K562 (cell line): ENCODE data around the gene TXNDC8. TPM values are rescaled to one million over a fixed set of nuclear protein-coding genes. Genes with fewer than 3 reads are reported as not detected.

Experiments used
- ATAC-seq: fragments of 200-7000 bp; cut with Tn5 transposase; 3 replicates; pipeline ENCODE4 v1.9.1; 2020; ENCODE audit warnings: moderate library complexity
- BruUV-seq: library from RNA; stranded (reverse); fragments of 400-500 nt; replicated peaks from 2 replicates; lab custom pipeline; 2021; lab: Mats Ljungman, UMichigan
- CTCF ChIA-PET: fragments of 300-600 bp; formaldehyde crosslinking; extraction: SDS; loops from one replicate; lab custom pipeline; 2021; ENCODE audit warnings: low intra/inter-chr PET ratio; lab: Yijun Ruan, JAX
- POLR2A ChIA-PET: fragments of 300-600, 350-650 bp; sonication (Branson Sonifier 250); formaldehyde crosslinking; extraction: SDS; loops from one replicate; lab custom pipeline; 2021; ENCODE audit warnings: antibody characterized with exemption, inconsistent platforms; lab: Yijun Ruan, JAX
- DNase-seq, 4 experiments: peaks; one replicate each; pipeline versions ENCODE4 v3.0.0 to v3.0.0-alpha.2; 2011 to 2018; ENCODE audit warnings: low spot score in 3 of 4, mixed read lengths in 3 of 4; ENCODE audit errors: extremely low read depth in 1 of 4
- FAIRE-seq: peaks from 2 replicates; lab custom pipeline; 2011; peaks lifted over from hg19 to GRCh38; lab: Jason Lieb, UNC
- H2AFZ ChIP-seq: 2 replicates; pipeline ENCODE4 v1.6.0; 2011; ENCODE audit warnings: low read depth, low read length, control low read depth, inconsistent platforms
- H3K27ac ChIP-seq: fragments of 200-600 bp; 3 replicates; pipeline ENCODE4 v1.8.0; 2011; ENCODE audit warnings: low read depth, mild to moderate bottlenecking, control low read depth, inconsistent platforms, low read length, moderate library complexity, mixed read lengths; ENCODE audit errors: extremely low read depth
- H3K27me3 ChIP-seq, 2 experiments: fragments of 300-600 bp in 1 of 2; 2 replicates in 1 of 2; 3 replicates in 1 of 2; pipeline versions ENCODE4 v1.6.0 to v1.8.0; 2011; ENCODE audit warnings: inconsistent platforms in 2 of 2, low read length in 2 of 2, mild to moderate bottlenecking in 1 of 2, mixed read lengths in 1 of 2, moderate library complexity in 1 of 2; ENCODE audit not compliant: control insufficient read depth in 2 of 2, insufficient read depth in 2 of 2
- H3K36me3 ChIP-seq: fragments of 300-600 bp; 3 replicates; pipeline ENCODE4 v1.8.0; 2011; ENCODE audit warnings: mild to moderate bottlenecking, low read length, inconsistent platforms; ENCODE audit not compliant: control insufficient read depth, insufficient read depth
- H3K4me1 ChIP-seq, 2 experiments: fragments of 200-600 bp in 1 of 2; replicated peaks in 1 of 2; 2 replicates in 1 of 2; 3 replicates in 1 of 2; pipeline versions ENCODE4 v1.5.1 to v1.8.0; 2011; ENCODE audit warnings: inconsistent platforms in 2 of 2, low read length in 2 of 2, mild to moderate bottlenecking in 1 of 2, mixed read lengths in 1 of 2, moderate library complexity in 1 of 2; ENCODE audit not compliant: control insufficient read depth in 2 of 2, insufficient read depth in 2 of 2
- H3K4me2 ChIP-seq: 2 replicates; pipeline ENCODE4 v1.6.1; 2011; ENCODE audit warnings: low read length, control low read depth, inconsistent platforms, mixed read lengths; ENCODE audit not compliant: insufficient read depth
- H3K4me3 ChIP-seq: fragments of 200-600 bp; sonication (generic), shearing (Covaris generic); 2 replicates; pipeline ENCODE4 v1.5.1; 2016; ENCODE audit warnings: control low read depth, inconsistent platforms
- H3K79me2 ChIP-seq: fragments of 200-600 bp; 3 replicates; pipeline ENCODE4 v1.8.0; 2011; ENCODE audit warnings: low read length, inconsistent platforms; ENCODE audit not compliant: control insufficient read depth, insufficient read depth
- H3K9ac ChIP-seq, 2 experiments: 2 replicates each; pipeline versions ENCODE4 v1.6.0 to v1.6.1; 2011; ENCODE audit warnings: low read depth in 2 of 2, low read length in 2 of 2, control low read depth in 1 of 2, inconsistent platforms in 1 of 2, mild to moderate bottlenecking in 1 of 2, mixed read lengths in 1 of 2; ENCODE audit not compliant: insufficient read depth in 1 of 2
- H3K9me1 ChIP-seq: one replicate; pipeline ENCODE4 v1.6.0; 2011; ENCODE audit warnings: inconsistent platforms, mild to moderate bottlenecking, low read length, moderate library complexity; ENCODE audit not compliant: control insufficient read depth, insufficient read depth
- H3K9me3 ChIP-seq: replicated peaks from 2 replicates; pipeline ENCODE4 v1.5.1; 2011; ENCODE audit warnings: low read depth, low read length, inconsistent platforms; ENCODE audit not compliant: control insufficient read depth, insufficient read depth
- H4K20me1 ChIP-seq: replicated peaks from 2 replicates; pipeline ENCODE4 v1.6.1; 2011; ENCODE audit warnings: low read length, inconsistent platforms, mixed read lengths; ENCODE audit not compliant: control insufficient read depth, insufficient read depth
- HIVEP1 ChIP-seq: fragments of 250-450 bp; sonication (Bioruptor Pico); IDR thresholded peaks from 2 replicates; pipeline ENCODE4 v1.4.0; 2020; ENCODE audit warnings: mild to moderate bottlenecking
- NR2C1 ChIP-seq, 2 experiments: fragments of 450-650 bp; IDR thresholded peaks; 2 replicates each; pipeline ENCODE4 v1.6.1; 2017; ENCODE audit warnings: mild to moderate bottlenecking in 2 of 2, antibody characterized with exemption in 1 of 2, inconsistent platforms in 1 of 2, missing compliant biosample characterization in 1 of 2, missing genetic modification characterization in 1 of 2
- PRPF4 ChIP-seq: fragments of 200-400 bp; formaldehyde crosslinking; IDR thresholded peaks from one replicate; pipeline ENCODE4 v1.6.1; 2017; ENCODE audit warnings: low read length, low read depth, mild to moderate bottlenecking; ENCODE audit not compliant: insufficient read depth, poor library complexity, severe bottlenecking
- SP2 ChIP-seq: IDR thresholded peaks from 2 replicates; pipeline ENCODE4 v1.6.1; 2011; ENCODE audit warnings: mild to moderate bottlenecking, low read depth, low read length, moderate library complexity; ENCODE audit not compliant: poor library complexity, severe bottlenecking; ENCODE audit errors: extremely low read depth
- WGBS: fragments of 100-300 bp; shearing (Covaris generic); methylation state at CpG from one replicate; pipeline ENCODE4 v1.1.6; 2016; ENCODE audit warnings: low coverage, mixed read lengths; ENCODE audit not compliant: insufficient coverage; ENCODE audit errors: missing lambda C conversion rate; 5-methylcytosine and 5-hydroxymethylcytosine counted together
- in situ Hi-C: fragments of 300-500 bp; cut with MboI; formaldehyde crosslinking; loops from 4 replicates; pipeline ENCODE4 v1.15.0; 2018; ENCODE audit warnings: inconsistent platforms, mixed read lengths
- intact Hi-C: fragments of 100-400 bp; cut with micrococcal nuclease; formaldehyde crosslinking; loops from 2 replicates; pipeline ENCODE4 v1.14.2; 2022
- polyA plus RNA-seq, 8 experiments: library from polyadenylated mRNA; depleted of rRNA in 4 of 8; stranded (reverse) in 5 of 8; unstranded in 3 of 8; fragments of >200 nt; fragmentation: Nextera tagmentation in 2 of 8; fragmentation: Illumina TruSeq in 1 of 8; extraction: Ambion mirVana in 2 of 8; extraction: Trizol in 1 of 8; gene quantifications; 2 replicates each; pipeline versions ENCODE4 v1.2.1 to v1.2.3, GENCODE V29; 2011 to 2014; ENCODE audit warnings: inconsistent platforms in 1 of 8, missing spikeins in 1 of 8
- total RNA-seq, 7 experiments: library from RNA; depleted of rRNA in 6 of 7; stranded (reverse); fragments of >200 nt in 6 of 7; fragmentation: Illumina TruSeq in 2 of 7; extraction: Trizol in 2 of 7; gene quantifications; 2 replicates each; pipeline versions ENCODE4 v1.2.1 to v1.2.3, GENCODE V29; 2011 to 2021; ENCODE audit warnings: low replicate concordance in 1 of 7
- TF ChIP-seq, protein P1 (sequence below): sonication (generic); IDR thresholded peaks from 2 replicates; pipeline ENCODE4 v1.6.1; 2016

Gene TXNDC8
- total and polyA plus RNA-seq, 9 of the 15 experiments (the other 6 are each of a cell fraction or from before 2014, with no cell fraction given), result not detected

DNA sequence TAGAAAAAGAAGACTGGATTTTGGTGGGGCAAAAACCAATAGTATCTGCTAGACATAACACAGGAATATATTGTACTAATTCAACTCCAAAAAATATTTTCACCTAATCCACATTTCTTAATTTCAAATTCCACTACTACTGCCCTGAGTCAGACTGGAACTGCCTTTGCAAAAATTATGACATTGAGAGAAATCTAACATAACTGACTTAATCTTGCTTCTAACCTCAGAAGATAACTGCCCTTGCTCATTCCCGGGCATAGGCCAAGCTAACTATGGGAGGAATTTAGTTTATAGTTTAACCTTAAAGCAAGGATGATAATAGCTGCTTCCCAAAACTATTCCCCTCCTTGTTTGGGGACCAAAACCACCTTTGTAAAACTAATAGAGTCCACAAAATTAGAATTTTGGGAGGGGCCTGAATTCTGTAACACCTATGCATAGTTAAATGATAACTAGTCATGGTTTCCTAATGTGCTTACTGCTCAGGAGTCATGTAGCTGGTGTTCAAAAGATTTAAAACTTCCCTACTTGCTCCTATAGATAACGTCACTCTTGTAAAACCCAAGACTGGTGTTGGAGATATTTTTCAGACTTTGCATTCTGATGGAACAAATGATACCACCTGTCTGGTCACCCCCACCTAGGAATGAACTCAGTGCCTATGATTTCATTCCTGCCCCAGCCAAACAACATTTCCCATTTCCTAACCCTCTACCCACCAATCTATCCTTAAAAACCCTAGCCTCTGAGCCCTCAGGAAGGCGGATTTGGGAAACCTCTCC is 67.3 kb downstream of the TXNDC8 start:
- Histone ChIP-seq H4K20me1 (no peaks in the 10 kb centered on the region), H3K27ac (no peak overlapping the region), H3K4me1 (no peaks in the 10 kb centered on the region; a peak in 1 of 5 replicates), H3K79me2 (no peaks in the 10 kb centered on the region), H3K9me1 (no peaks in the 10 kb centered on the region), H3K4me2 (no peak overlapping the region), H3K4me3 (no peak overlapping the region), H2AFZ (no peak overlapping the region), H3K36me3 (no peaks in the 10 kb centered on the region), H3K9ac (no peak overlapping the region), H3K27me3 (no peaks in the 10 kb centered on the region; a peak in 1 of 5 replicates), H3K9me3 (no peaks in the 10 kb centered on the region)
- intact Hi-C loops (no loop called here), in situ Hi-C loops (no loop called here)
- no TSS peak for BruUV-seq
- ChIA-PET CTCF (no interaction called here), POLR2A (interaction anchor here (0.5 to 8.1 kb wide), 2 partner anchors 11 to 88 kb away, joined by 3 to 94 read pairs; partner anchors contain the start of gene TXN)
- TF ChIP-seq, protein P1, sequence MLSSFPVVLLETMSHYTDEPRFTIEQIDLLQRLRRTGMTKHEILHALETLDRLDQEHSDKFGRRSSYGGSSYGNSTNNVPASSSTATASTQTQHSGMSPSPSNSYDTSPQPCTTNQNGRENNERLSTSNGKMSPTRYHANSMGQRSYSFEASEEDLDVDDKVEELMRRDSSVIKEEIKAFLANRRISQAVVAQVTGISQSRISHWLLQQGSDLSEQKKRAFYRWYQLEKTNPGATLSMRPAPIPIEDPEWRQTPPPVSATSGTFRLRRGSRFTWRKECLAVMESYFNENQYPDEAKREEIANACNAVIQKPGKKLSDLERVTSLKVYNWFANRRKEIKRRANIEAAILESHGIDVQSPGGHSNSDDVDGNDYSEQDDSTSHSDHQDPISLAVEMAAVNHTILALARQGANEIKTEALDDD, result peak; percentile 59
- TF ChIP-seq HIVEP1 (CRISPR knock-in tag) (no peak), NR2C1 (IDR thresholded peaks at IDR 0.05) (no peak), NR2C1 (tag; IDR thresholded peaks at IDR 0.05) (no peak), SP2 (no peak), PRPF4 (no peak)
- no peak for DNase-seq
- 21% methylated on average over 3 of the region's 3 CpGs for WGBS
- ATAC-seq, result no peak
- no peak for FAIRE-seq
